CD4-positive, alpha-beta T cell treated with Interleukin-15 for 1 hour (primary cell): ENCODE data around the gene SERPINB6.
"Not testable (repeated sequence)": the region's sequence is repeated elsewhere in the genome, so short reads cannot be mapped to it uniquely, and the experiment has no call there.

Experiments used
- DNase-seq: peaks from one replicate; pipeline ENCODE4 v3.0.0-alpha.2; 2020

SERPINB6 gene

GRCh38 chr6:2903411-2904185 is 67.8 kb downstream of the SERPINB6 start:
- DNase-seq = not testable (repeated sequence)

GRCh38 chr6:2901645-2902502 is 69.5 kb downstream of the SERPINB6 start:
- DNase-seq = not testable (repeated sequence)

DNA sequence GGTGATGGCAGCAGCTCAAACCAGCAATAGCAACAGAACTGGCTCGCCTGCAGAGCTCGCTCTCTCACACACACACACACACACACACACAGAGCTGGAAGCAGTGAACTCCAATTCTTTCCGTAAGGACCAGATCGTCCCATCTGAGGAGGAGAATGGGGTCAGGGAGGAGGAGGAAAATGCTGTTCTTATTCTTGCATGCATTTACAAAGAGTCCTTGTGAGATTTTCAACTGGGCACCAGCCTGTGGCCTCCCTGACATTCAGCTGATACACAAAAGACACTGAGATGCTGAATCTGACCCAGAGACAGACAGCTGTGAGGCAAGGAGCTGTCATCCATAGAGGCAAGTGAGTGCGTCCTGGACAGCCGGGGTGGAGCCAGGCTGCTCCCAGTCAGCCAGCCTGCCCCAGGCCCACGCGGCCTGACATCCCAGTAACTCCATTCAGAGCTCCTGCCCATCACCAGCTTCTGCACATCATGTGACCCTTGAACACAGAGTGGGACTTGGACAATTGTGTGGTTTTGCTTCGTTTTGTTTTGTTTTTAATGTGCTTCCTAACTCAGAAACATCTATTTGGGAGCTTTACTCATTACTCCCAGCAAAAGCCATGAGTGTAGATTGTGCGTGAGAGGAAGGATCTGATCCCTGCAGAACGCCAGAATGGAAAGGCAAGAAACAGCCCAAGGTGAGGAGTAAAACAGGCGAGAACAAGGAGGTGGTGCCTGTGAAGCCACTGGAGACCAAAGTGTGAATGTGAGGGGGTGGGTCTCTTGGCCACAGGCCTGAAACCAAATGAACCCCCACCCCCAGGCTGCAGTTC is 70.3 kb downstream of the SERPINB6 start:
- no peak for DNase-seq

DNA sequence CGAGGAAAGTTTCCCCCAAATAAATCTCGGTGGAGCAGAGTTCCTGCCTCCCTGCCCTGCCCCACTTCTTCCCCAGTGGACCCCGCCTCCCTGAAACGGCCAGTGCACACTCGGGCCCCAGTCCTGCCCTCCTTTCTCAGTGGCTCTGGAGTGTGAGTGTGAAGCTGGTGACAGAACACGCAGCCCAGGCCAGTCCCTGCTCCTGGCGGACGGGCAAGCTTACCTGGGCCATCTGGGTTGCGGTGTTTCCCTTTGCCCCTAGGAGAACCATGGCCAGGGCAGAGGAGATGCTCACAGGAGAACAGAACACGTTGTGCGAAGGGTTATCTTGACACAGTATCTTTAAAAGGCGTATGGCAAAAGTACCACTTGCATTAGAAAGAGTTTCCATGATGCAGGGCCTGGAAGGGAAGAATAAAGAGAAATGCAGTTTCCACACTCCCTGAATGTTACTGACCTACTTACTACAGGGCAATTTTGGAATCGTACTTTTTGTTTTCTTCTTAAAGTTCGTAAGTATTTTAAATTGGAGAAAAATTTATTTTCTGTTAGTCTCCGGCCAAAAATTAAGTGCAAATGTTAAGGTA is 71.1 kb downstream of the SERPINB6 start:
- DNase-seq = no peak

GRCh38 chr6:2899596-2899995 is 71.8 kb downstream of the SERPINB6 start:
- DNase-seq = no peak
